Measurements from ENCODE around the gene PLCH2. TPM values are rescaled to one million over a fixed set of nuclear protein-coding genes. Genes with fewer than 3 reads are reported as not detected.

The PLCH2 gene
- total RNA-seq, 1 experiment from 2014 or later, result 7.2 TPM

- Histone ChIP-seq H3K27me3 (ENCODE audit: low read length) (peaks cover 18% of the 10 kb centered on the region), H3K79me2 (ENCODE audit: low read length) (no peaks in the 10 kb centered on the region), H3K4me2 (ENCODE audit: low read length) (no peak overlapping the region), H3K4me3 (ENCODE audit: low read length) (no peak overlapping the region), H3K9me2 (replicated peaks; ENCODE audit: low read length) (no peaks in the 10 kb centered on the region), H3F3A (ENCODE audit: low read length, unreplicated experiment) (no peaks in the 10 kb centered on the region), H3K4me1 (ENCODE audit: insufficient read depth, low read length) (peaks cover 21% of the 10 kb centered on the region), H2AFZ (ENCODE audit: low read length) (no peak overlapping the region), H3K9ac (ENCODE audit: low read length) (no peak overlapping the region), H3K9me3 (ENCODE audit: low read length) (no peaks in the 10 kb centered on the region), H4K20me1 (ENCODE audit: low read length) (no peaks in the 10 kb centered on the region), H3K36me3 (ENCODE audit: low read depth, low read length) (no peaks in the 10 kb centered on the region), H3K27ac (ENCODE audit: low read length) (no peak overlapping the region)
- intact Hi-C loops (cut with micrococcal nuclease), result no loop called here
- POLR2A ChIA-PET (ENCODE audit: unreplicated experiment), result interaction anchor here (0.6 kb wide), 1 partner anchor 41 kb away, joined by 3 read pairs; no protein-coding TSS in a partner anchor
- BruUV-seq (replicated peaks), result no TSS peak
- ATAC-seq (no peak), DNase-seq (no peak)
- CTCF ChIA-PET, result no interaction called here
- TF ChIP-seq EZH2 (IDR thresholded peaks at IDR 0.05; ENCODE audit: low read length, unreplicated experiment) (no peak), EZH2phosphoT487 (IDR thresholded peaks at IDR 0.05; ENCODE audit: borderline replicate concordance, low read length) (no peak), CTCF (conservative IDR thresholded peaks at IDR 0.05; ENCODE audit: low read depth, low read length) (no peak)
Observed at GRCh38 chr1:2446861-2447260, 29.2 kb upstream of the PLCH2 start.

GRCh38 chr1:2447276-2448097 lies 28.6 kb upstream of the PLCH2 start:
- H3K36me3 ChIP-seq (ENCODE audit: low read depth, low read length), result no peaks in the 10 kb centered on the region

More at GRCh38 chr1:2447276-2448097, 28.6 kb upstream of the PLCH2 start:
- no peak overlapping the region for H3K9ac ChIP-seq (ENCODE audit: low read length)
- no peaks in the 10 kb centered on the region for H3K9me2 ChIP-seq (replicated peaks; ENCODE audit: low read length)
- H3K4me2 ChIP-seq (ENCODE audit: low read length), result no peak overlapping the region
- ChIA-PET CTCF (no interaction called here), POLR2A (ENCODE audit: unreplicated experiment) (interaction anchor here (0.6 kb wide), 1 partner anchor 41 kb away, joined by 3 read pairs; no protein-coding TSS in a partner anchor)
- H3K4me1 ChIP-seq (ENCODE audit: insufficient read depth, low read length), result peaks cover 27% of the 10 kb centered on the region
- H4K20me1 ChIP-seq (ENCODE audit: low read length), result no peaks in the 10 kb centered on the region
- ATAC-seq (no peak), DNase-seq (no peak)
- no peak overlapping the region for H3K4me3 ChIP-seq (ENCODE audit: low read length)
- TF ChIP-seq EZH2 (IDR thresholded peaks at IDR 0.05; ENCODE audit: low read length, unreplicated experiment), result no peak
- TF ChIP-seq CTCF (conservative IDR thresholded peaks at IDR 0.05; ENCODE audit: low read depth, low read length), result no peak
- TF ChIP-seq EZH2phosphoT487 (IDR thresholded peaks at IDR 0.05; ENCODE audit: borderline replicate concordance, low read length), result no peak
- no TSS peak for BruUV-seq (replicated peaks)
- intact Hi-C loops (cut with micrococcal nuclease), result no loop called here
- no peaks in the 10 kb centered on the region for H3F3A ChIP-seq (ENCODE audit: low read length, unreplicated experiment)
- H3K27ac ChIP-seq (ENCODE audit: low read length), result no peak overlapping the region
- no peaks in the 10 kb centered on the region for H3K9me3 ChIP-seq (ENCODE audit: low read length)
- H2AFZ ChIP-seq (ENCODE audit: low read length), result no peak overlapping the region
- H3K79me2 ChIP-seq (ENCODE audit: low read length), result no peaks in the 10 kb centered on the region
- peaks cover 14% of the 10 kb centered on the region for H3K27me3 ChIP-seq (ENCODE audit: low read length)

Measured in PC-3 (cell line).